Measurements from ENCODE around the gene MORC1. TPM values are rescaled to one million over a fixed set of nuclear protein-coding genes. Genes with fewer than 3 reads are reported as not detected.

The MORC1 gene
- total RNA-seq, 1 donor, result not detected

- no peak for TF ChIP-seq CTCF (IDR thresholded peaks at IDR 0.05; ENCODE audit: insufficient read depth, low read depth, low read length)
- DNase-seq (ENCODE audit: low read depth), result no peak
- H3K4me3 ChIP-seq (ENCODE audit: low read depth, low read length), result no peak overlapping the region
Measured at GRCh38 chr3:109114746-109115145, 3.2 kb downstream of the MORC1 start.

- no peak for DNase-seq (ENCODE audit: low read depth)
- no peak for TF ChIP-seq CTCF (IDR thresholded peaks at IDR 0.05; ENCODE audit: insufficient read depth, low read depth, low read length)
- H3K4me3 ChIP-seq (ENCODE audit: low read depth, low read length), result no peak overlapping the region
Measured at GRCh38 chr3:109112946-109113760, 4.8 kb downstream of the MORC1 start.

- H3K4me3 ChIP-seq (ENCODE audit: low read depth, low read length), result no peak overlapping the region
- no peak for DNase-seq (ENCODE audit: low read depth)
- no peak for TF ChIP-seq CTCF (IDR thresholded peaks at IDR 0.05; ENCODE audit: insufficient read depth, low read depth, low read length)
Measured at GRCh38 chr3:109109574-109109973, 8.4 kb downstream of the MORC1 start.

- DNase-seq (ENCODE audit: low read depth), result no peak
- TF ChIP-seq CTCF (IDR thresholded peaks at IDR 0.05; ENCODE audit: insufficient read depth, low read depth, low read length), result no peak
- H3K4me3 ChIP-seq (ENCODE audit: low read depth, low read length), result no peak overlapping the region
Measured at GRCh38 chr3:109098079-109098644, 19.8 kb downstream of the MORC1 start.

GRCh38 chr3:109095166-109095565 lies 22.8 kb downstream of the MORC1 start:
- no peak for TF ChIP-seq CTCF (IDR thresholded peaks at IDR 0.05; ENCODE audit: insufficient read depth, low read depth, low read length)
- no peak for DNase-seq (ENCODE audit: low read depth)
- no peak overlapping the region for H3K4me3 ChIP-seq (ENCODE audit: low read depth, low read length)

- H3K4me3 ChIP-seq (ENCODE audit: low read depth, low read length), result no peak overlapping the region
- DNase-seq (ENCODE audit: low read depth), result no peak
Measured at GRCh38 chr3:109093561-109093960, 24.4 kb downstream of the MORC1 start.

More at GRCh38 chr3:109093561-109093960, 24.4 kb downstream of the MORC1 start:
- TF ChIP-seq CTCF (IDR thresholded peaks at IDR 0.05; ENCODE audit: insufficient read depth, low read depth, low read length), result no peak
